Fibroblast of villous mesenchyme (primary cell): ENCODE results near the gene SLC25A13. TPM values are rescaled to one million over a fixed set of nuclear protein-coding genes. Genes with fewer than 3 reads are reported as not detected.
A peak's percentile ranks its signal among the peaks of the same experiment; 100 is the strongest.

Source experiments
- DNase-seq: peaks from one replicate; pipeline ENCODE4 v3.0.0-alpha.2; 2010; ENCODE audit warnings: low read depth
- H3K4me3 ChIP-seq: 2 replicates; pipeline ENCODE4 v1.5.1; 2011; ENCODE audit warnings: low read depth, mild to moderate bottlenecking, low read length
- small RNA-seq: library from RNA; depleted of rRNA; stranded (forward); fragments of <200 nt; gene quantifications from one replicate; pipeline ENCODE3, GENCODE V24; 2012
- total RNA-seq: library from RNA; depleted of rRNA; stranded (reverse); fragments of >200 nt; gene quantifications from 2 replicates; pipeline ENCODE4 v1.2.3, GENCODE V29; 2012
- TF ChIP-seq, protein P1 (sequence below): IDR thresholded peaks from 2 replicates; pipeline ENCODE4 v1.5.1; 2012; ENCODE audit warnings: low read depth, mild to moderate bottlenecking, low read length; ENCODE audit not compliant: insufficient read depth

The SLC25A13 gene
- total RNA-seq, 1 donor, result 22.5 TPM

DNA sequence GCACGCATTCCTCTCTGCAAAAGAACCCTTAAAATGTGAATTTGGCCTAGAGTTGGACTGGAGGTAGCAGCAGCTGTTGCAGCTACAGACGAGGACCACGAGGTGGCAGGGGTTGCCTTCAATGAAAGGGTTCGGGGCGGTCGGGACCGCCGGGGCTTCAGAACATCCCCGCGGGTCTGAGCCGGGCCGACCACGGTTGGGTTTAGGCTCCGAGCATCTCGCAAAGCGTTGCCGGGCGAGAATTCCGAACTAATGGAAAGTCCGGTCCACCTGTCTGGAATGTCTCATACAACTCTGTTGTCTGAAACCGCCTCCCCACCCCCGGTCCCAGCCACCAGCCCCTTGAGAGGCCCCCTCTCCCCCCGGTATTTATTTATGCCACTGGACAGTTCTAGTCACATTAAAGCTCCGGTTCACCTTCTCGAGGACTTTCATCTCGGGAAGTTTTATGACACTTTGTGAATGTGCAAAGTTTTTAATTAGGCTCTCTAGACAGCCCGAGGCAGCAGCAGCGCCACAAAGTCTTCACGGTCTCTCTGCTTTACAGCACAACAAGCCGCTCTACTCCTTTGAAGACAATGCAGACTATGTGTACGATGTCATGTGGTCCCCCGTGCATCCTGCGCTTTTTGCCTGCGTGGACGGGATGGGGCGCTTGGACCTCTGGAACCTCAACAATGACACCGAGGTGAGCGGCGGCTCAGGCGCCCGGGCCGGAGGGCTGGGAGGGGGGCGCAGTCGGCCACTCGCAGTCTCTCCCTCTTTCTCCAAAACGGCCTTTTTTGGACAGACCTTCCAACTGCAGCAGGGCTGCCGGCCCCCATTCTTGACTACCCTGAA lies 246.2 kb downstream of the SLC25A13 start:
- peak; percentile 49 for DNase-seq
- TF ChIP-seq, protein P1, sequence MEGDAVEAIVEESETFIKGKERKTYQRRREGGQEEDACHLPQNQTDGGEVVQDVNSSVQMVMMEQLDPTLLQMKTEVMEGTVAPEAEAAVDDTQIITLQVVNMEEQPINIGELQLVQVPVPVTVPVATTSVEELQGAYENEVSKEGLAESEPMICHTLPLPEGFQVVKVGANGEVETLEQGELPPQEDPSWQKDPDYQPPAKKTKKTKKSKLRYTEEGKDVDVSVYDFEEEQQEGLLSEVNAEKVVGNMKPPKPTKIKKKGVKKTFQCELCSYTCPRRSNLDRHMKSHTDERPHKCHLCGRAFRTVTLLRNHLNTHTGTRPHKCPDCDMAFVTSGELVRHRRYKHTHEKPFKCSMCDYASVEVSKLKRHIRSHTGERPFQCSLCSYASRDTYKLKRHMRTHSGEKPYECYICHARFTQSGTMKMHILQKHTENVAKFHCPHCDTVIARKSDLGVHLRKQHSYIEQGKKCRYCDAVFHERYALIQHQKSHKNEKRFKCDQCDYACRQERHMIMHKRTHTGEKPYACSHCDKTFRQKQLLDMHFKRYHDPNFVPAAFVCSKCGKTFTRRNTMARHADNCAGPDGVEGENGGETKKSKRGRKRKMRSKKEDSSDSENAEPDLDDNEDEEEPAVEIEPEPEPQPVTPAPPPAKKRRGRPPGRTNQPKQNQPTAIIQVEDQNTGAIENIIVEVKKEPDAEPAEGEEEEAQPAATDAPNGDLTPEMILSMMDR, result peak; percentile 93
- peak overlapping the region; percentile 59 for H3K4me3 ChIP-seq

DNA sequence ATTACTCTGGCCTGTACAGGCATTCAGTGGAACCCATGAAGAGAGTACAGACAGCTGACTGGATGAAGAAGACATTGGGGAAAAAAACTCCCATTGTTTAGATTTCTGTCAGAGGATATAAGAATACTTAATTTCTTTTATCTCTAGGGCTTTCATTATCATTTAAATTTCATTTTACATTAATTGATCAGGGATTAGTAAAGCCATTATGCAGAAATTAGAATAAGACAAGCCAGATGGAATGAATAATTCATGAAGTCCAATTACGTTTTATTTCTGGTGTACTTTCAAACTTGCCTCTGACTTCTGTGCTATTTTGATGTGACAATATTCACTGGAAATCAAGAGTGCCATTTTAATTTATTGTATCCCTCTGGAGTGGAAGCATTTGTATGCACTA lies 247.0 kb downstream of the SLC25A13 start:
- TF ChIP-seq, protein P1, result no peak
- DNase-seq, result no peak
- no peak overlapping the region for H3K4me3 ChIP-seq

Small RNA genes within 50 kb of the gene (small RNA-seq; reads per million reads assigned to genes)
- gene AC084368.1 (not detected), gene MIR591 (not detected), gene RNU6-364P (not detected), gene RNU6-532P (not detected)
